Prostate gland (tissue), 2 donors: ENCODE measurements around the gene RSPO3. TPM values are rescaled to one million over a fixed set of nuclear protein-coding genes. Genes with fewer than 3 reads are reported as not detected.
"Not testable (repeated sequence)": the region's sequence is repeated elsewhere in the genome, so short reads cannot be mapped to it uniquely, and the experiment has no call there.

Source experiments
- DNase-seq: peaks from one replicate; pipeline ENCODE4 v3.0.0-alpha.2; 2019; ENCODE audit warnings: low spot score
- H3K27ac ChIP-seq, 2 donors: fragments of 200-600 bp; sonication (generic); 2 replicates each; pipeline ENCODE4 v1.5.1; 2017 to 2019
- H3K27me3 ChIP-seq: fragments of 200-600 bp; sonication (generic); replicated peaks from 2 replicates; pipeline ENCODE4 v1.5.1; 2019; ENCODE audit not compliant: insufficient read depth
- H3K36me3 ChIP-seq, 2 donors: fragments of 200-600 bp; sonication (generic); 1 replicate in 1 of 2; 2 replicates in 1 of 2; pipeline versions ENCODE4 v1.5.1 to v1.8.1; 2017 to 2019
- H3K4me1 ChIP-seq: fragments of 200-600 bp; sonication (generic); replicated peaks from 2 replicates; pipeline ENCODE4 v1.5.1; 2019
- H3K4me3 ChIP-seq, 2 donors: fragments of 200-600 bp; sonication (generic); 2 replicates each; pipeline ENCODE4 v1.5.1; 2017 to 2019
- H3K9me3 ChIP-seq: fragments of 200-600 bp; sonication (generic); 2 replicates; pipeline ENCODE4 v1.5.1; 2017
- CTCF ChIP-seq, 4 experiments: fragments of 200-600 bp in 2 of 4; fragments of 450-650 bp in 2 of 4; sonication (generic) in 2 of 4; IDR thresholded peaks; 1 replicate in 3 of 4; 2 replicates in 1 of 4; pipeline ENCODE4 v1.5.1; 2016 to 2019; ENCODE audit warnings: antibody characterized with exemption in 4 of 4, mild to moderate bottlenecking in 2 of 4, moderate library complexity in 2 of 4
- POLR2A ChIP-seq: fragments of 450-650 bp; IDR thresholded peaks from one replicate; pipeline ENCODE4 v1.6.1; 2016; ENCODE audit warnings: antibody characterized with exemption, mild to moderate bottlenecking
- POLR2AphosphoS5 ChIP-seq: sonication (generic); formaldehyde crosslinking; IDR thresholded peaks from one replicate; pipeline ENCODE4 v1.6.1; 2017; ENCODE audit warnings: antibody characterized with exemption
- WGBS: methylation state at CpG from one replicate; pipeline ENCODE4 v1.1.5; 2018; 5-methylcytosine and 5-hydroxymethylcytosine counted together
- intact Hi-C: fragments of 100-400 bp; cut with DNase I; formaldehyde crosslinking; loops from one replicate; pipeline ENCODE4 v1.14.2; 2022
- total RNA-seq, 2 donors: library from RNA; depleted of rRNA; stranded (reverse); fragments of >200 nt; gene quantifications; one replicate each; pipeline ENCODE4 v1.1.0, GENCODE V29; 2016

Gene RSPO3
- total RNA-seq, 2 donors from 2014 or later = 1.9 to 4.8 TPM

GRCh38 chr6:127225497-127225896 lies 107.0 kb downstream of the RSPO3 start:
- TF ChIP-seq CTCF (IDR thresholded peaks at IDR 0.05) (no peak), POLR2AphosphoS5 (no peak), POLR2A (no peak)

GRCh38 chr6:127233819-127234218 lies 115.3 kb downstream of the RSPO3 start:
- H3K27me3 ChIP-seq, H3K9me3 ChIP-seq, H3K4me1 ChIP-seq, intact Hi-C loops, H3K4me3 ChIP-seq, H3K27ac ChIP-seq, DNase-seq, H3K36me3 ChIP-seq: not testable (repeated sequence)
- 58% methylated on average over 3 of the region's 3 CpGs for WGBS

More at GRCh38 chr6:127225497-127225896, 107.0 kb downstream of the RSPO3 start:
- Histone ChIP-seq H3K36me3 (no peaks in the 10 kb centered on the region), H3K27ac (no peak overlapping the region), H3K9me3 (no peaks in the 10 kb centered on the region), H3K4me3 (no peak overlapping the region), H3K27me3 (no peaks in the 10 kb centered on the region), H3K4me1 (no peaks in the 10 kb centered on the region)
- 74% methylated on average over 1 of the region's 1 CpG for WGBS
- intact Hi-C loops = no loop called here
- DNase-seq = no peak

GRCh38 chr6:127243501-127243900 lies 125.0 kb downstream of the RSPO3 start:
- Histone ChIP-seq H3K4me3 (no peak overlapping the region), H3K36me3 (no peaks in the 10 kb centered on the region), H3K27me3 (no peaks in the 10 kb centered on the region), H3K9me3 (no peaks in the 10 kb centered on the region), H3K4me1 (no peaks in the 10 kb centered on the region), H3K27ac (no peak overlapping the region)
- WGBS = 75% methylated on average over 1 of the region's 1 CpG
- no peak for TF ChIP-seq POLR2AphosphoS5
- no peak for TF ChIP-seq CTCF (IDR thresholded peaks at IDR 0.05)
- TF ChIP-seq POLR2A = no peak
- intact Hi-C loops = no loop called here
- DNase-seq = no peak

Other genes starting within 250 kb of the RSPO3 start
- gene RNF146, start 148.2 kb downstream of the RSPO3 start, total RNA-seq = 10 to 100 TPM; 30.5 to 55.8 TPM
- 10 to 100 TPM; 26.0 to 58.7 TPM for gene ECHDC1, start 224.9 kb downstream of the RSPO3 start, total RNA-seq